GM23248 (cell line): Measurements from ENCODE around the gene ZNF831.

ENCODE experiments used
- EZH2 ChIP-seq: fragments of 200-600 bp; sonication (generic); IDR thresholded peaks from 2 replicates; pipeline ENCODE4 v1.6.1; 2018; ENCODE audit warnings: antibody characterized with exemption, mild to moderate bottlenecking; ENCODE audit not compliant: insufficient read depth, poor library complexity, severe bottlenecking
- EZH2phosphoT487 ChIP-seq: fragments of 200-600 bp; sonication (generic); IDR thresholded peaks from 2 replicates; pipeline ENCODE4 v1.6.1; 2018; ENCODE audit warnings: antibody characterized with exemption, moderate library complexity, mild to moderate bottlenecking, low read depth; ENCODE audit not compliant: insufficient read depth

DNA sequence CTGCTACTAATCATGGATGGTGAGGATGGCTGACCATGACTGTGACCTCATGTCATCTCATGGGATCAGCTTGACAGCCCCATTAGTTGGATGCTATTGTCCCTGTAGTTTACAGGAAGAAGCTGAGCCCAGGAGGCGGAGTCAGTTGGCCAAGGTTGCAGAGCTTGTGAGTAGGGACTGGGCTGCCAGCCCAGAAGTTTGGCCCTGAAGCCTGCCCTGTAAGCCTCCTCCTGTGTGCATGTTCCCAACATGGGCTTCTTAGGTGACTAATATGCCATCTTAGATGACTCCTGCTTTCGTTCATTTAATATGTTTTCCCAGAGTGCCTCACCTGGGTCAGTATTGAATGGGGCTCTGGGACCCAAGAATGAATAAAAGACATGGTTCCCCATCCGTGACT, 143.6 kb downstream of the ZNF831 start:
- TF ChIP-seq EZH2 (no peak), EZH2phosphoT487 (no peak)
